Measurements from ENCODE around the gene NRM.
A peak's percentile ranks its signal among the peaks of the same experiment; 100 is the strongest.
"Not testable (repeated sequence)": the region's sequence is repeated elsewhere in the genome, so short reads cannot be mapped to it uniquely, and the experiment has no call there.

The NRM gene

DNA sequence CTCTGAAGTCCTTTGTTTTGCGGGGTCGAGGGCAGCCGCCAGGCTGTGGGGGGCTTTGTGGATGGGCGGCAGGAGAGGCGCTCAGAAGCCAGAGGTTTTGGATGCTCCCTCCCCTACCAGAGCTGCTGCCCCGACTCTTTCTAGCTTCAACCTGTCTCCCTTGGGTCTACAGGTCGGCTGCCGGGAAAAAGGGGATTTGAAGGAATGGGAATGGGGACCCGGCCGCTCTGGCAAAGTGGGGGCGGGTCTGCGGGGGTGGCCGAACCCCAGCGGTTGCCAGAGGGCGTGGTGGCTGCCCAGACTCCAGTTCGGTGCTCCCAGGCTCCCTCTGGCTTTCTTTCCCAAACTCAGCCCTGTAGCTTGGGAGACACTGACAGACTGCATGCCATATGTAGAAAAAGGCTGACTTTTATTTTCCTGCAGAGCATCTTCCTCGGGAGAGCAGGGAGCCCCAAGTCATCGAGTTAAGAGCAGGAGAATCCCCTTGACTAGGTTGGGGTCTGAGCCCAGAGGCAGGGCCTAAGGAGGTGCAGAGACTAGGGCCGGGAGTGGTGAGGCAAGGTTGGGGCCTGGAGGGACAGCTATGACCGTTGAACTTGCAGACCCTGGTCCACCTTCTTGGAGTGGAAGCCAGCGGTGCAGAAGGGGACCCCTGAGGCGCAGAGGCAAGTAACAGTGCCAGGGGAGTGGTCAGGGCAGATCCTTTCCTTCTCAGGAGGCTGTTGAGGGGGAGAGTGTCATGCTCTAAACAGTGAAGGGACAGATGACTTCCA is 2.9 kb downstream of the NRM start:
- DNase-seq: no peak

DNA sequence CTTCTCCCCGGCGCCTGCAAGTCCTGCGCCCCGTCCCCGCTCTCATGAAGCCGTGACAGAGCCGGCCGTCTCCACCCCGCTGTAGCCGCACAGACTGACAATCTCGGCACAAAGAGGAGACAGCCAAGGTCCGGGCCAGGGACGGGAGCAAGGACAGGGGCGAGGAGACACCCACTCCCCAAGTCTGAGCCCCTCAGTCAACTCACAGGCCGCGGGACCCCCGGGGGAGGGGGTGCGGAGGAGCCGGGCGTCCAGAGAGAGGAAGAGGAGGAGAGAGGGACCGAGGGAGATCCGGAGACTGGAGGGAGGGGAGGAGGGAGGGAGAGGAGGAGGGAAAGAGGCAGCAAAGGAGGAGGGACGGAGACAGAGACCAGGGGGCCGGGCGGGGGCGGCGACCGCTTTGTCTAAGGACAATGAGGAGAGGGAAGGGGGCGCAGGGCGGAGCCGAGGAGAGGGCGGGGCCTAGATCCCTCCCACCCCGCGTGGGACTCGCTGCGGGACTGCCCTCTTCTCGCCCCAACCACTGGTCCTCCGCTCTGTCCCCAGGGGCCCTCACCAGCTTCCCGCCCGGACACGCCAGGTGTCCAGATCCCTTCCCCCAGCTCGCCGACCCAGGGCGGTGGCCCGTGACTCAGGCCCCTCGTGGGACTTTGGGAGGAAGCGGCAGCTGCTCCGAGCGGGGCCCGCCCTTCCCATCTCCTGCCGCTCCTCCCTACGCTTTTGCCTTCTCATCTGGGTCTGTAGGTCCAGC is 3.7 kb downstream of the NRM start:
- DNase-seq: peak; percentile 46 to 61

DNA sequence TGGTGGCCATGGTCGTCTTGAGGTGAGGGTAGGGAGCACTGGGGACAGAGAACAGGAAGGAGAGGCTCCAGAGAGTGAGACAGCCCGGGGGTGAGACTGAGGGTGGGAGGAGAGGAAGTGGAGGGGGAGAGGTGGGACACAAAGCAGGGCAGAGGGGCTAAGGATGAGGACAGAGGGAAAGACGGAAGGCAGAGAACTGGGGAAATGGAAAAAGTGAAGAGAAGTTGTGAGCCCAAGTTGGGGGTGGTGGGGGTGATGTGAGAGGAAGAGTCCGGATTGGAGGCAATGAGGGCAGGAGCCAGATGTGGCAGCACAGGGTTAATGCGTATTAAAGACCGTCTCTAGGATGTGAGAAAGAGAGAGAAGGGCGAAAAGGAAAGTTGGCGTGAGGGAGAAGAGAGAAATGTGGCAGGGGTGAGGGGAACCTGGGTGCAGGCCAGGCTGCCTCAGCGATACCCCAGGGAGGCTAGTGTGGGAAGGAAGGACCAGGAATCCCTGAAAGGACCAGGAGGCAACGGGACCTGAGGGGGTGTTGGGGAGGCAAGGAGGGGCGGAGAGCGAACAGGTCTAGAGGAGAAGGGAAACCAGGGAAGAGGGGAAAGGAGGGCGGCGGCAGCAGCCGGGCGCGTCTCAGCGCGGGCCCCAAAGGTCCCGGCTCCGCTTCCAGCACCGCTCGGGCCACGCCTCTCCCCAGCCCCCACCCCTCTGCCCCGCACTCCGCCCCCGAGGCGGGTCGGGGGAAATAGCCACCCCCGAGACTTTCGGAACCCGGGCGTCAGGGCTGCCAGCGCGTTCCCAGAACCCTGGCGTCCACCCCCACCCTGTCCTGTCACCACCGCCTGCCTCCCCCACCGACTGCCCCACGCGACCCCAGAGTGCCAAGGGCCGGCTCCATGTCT is 4.5 kb downstream of the NRM start, which contains the start of gene PPP1R18:
Gene PPP1R18, minus strand, starts transcription at position 637 of the 899 bp plus-strand sequence. Its CDS starts 627 bp downstream, at position 10.
- peak in 1 of 2 donors; percentile 47 for DNase-seq

DNA sequence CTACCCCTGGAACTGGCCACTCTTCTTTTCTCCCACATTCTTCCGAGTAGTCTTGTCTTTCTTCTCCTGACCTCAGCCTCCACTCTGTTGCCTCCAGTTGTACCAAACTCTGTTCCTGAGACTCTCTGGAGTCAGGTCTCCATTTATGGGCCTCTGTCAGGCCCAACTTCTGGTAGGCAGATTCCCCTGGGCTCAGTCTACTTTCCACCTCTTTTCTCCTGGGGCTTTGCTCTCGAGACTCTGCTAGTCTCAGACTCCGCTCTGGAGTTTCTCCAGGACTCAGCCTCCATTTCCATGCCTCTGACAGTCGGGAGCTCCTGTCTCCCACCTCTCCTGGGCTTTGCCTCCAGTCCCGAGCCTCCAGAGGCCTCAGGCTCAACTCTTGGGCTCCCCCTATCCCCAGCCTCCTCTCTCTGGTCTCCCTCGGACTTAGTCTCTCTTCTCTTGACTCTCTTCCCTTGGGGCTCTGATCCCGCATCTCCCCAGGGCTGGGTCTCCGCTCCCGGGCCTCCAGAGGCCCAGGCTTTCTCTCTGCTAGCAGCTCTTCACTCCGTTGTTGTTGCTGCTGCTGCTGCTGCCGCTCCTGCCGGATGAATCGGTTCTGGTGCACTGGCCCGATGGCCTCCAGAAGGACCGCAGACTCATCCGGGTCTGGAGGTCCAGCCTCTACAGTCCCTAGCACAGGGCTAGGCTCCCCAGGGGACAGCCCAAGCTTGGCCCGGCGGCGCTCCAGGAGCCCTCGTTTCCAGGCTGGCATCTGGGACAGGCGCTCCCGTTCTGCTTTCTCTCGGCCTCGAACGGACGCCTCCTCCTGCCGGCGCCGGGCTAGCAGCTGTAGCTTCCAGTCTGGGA is 5.4 kb downstream of the NRM start:
- DNase-seq: no peak

DNA sequence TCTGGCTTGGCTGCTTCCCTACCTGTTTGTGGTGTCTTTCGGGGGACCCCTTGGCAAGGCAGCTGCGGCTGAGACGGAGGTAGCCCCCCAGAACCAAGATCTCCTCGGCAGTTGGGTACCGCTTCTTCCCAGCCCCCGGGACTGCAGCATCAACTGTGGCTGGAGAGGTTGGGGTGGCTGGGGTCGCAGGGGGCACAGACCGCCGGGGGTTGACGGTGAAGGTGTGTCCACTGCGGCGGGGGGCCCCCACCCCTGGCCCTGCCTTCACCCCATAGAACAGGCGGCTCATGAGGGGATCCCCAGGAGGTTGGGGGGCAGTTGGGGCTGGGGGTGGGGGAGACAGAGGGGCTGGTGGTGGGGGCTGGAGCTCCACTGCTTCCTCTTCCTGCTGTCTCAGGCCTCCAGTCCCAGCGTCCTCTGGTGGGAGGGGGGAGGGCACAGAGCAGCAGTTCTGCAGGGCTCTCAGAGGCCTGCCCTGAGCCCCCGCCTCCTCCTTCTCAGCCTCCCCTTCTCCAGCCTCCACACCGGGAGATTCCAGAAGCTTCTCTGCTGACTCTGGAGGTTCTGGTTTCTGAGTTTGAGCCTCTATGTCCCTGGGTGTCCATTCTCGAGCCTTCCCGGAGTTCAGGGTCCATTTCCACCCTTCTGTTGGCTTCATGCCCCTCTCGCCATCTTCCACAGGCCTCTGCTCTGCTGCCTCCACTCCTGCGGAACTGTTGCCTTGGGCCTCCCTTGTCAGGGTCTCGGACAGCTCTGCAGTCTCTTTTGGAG is 6.2 kb downstream of the NRM start:
- DNase-seq: no peak

DNA sequence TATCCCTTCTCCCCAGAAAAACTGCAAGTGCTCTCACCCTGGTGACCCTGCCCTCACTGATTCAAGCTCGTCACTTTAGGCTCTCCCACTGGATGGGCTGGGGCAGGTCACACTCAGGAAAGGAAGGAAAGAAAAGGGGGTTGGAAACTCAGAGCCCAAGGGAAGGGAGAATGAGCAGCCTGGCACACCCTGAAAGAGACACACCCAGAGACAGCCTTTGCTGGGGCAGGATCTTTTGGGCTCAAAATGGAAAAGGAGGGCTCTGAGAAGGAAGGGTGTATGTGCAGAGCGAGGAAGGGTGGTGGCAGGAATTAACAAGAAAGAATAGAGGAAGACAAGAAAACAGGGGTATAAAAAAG is 6.8 kb downstream of the NRM start:
- no peak for DNase-seq

DNA sequence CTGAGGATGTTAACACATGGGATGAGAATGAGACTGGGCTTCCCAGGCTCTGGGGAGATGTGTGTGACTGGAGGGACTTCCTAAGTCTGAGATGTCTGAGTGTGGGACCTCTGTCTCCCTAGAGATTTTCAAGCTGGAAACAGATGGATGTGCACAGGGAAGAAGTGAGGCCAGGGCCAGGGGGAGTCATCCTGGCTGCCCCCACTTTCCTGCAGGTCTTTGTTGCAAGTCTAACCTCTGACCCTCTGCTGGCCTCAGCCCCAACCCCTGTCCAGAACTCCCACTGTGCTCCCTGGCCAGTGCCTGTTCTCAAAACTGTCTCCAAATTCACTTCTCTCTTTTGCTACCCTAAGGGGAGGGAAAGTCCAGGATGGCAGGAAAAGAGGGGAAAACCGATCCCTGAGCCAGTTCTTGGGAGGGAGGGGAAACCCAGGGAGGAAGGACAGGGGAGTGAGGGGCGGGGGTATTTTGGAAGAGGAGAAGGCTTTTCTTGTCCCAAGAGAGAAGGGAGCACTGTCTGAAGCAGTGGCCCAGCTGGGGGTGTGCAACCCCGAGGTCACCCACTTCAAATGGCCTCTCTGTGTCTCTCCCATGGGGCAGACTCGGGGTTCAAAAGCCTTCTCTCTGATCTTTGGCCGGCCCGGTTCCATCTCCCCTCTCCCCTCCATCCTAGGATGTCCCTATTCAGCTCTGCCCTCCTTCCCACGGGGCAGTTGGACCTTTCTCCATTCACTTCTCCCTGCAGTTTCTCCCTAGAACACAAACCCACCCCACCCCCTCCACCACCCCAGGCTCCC is 7.4 kb downstream of the NRM start:
- no peak for DNase-seq

DNA sequence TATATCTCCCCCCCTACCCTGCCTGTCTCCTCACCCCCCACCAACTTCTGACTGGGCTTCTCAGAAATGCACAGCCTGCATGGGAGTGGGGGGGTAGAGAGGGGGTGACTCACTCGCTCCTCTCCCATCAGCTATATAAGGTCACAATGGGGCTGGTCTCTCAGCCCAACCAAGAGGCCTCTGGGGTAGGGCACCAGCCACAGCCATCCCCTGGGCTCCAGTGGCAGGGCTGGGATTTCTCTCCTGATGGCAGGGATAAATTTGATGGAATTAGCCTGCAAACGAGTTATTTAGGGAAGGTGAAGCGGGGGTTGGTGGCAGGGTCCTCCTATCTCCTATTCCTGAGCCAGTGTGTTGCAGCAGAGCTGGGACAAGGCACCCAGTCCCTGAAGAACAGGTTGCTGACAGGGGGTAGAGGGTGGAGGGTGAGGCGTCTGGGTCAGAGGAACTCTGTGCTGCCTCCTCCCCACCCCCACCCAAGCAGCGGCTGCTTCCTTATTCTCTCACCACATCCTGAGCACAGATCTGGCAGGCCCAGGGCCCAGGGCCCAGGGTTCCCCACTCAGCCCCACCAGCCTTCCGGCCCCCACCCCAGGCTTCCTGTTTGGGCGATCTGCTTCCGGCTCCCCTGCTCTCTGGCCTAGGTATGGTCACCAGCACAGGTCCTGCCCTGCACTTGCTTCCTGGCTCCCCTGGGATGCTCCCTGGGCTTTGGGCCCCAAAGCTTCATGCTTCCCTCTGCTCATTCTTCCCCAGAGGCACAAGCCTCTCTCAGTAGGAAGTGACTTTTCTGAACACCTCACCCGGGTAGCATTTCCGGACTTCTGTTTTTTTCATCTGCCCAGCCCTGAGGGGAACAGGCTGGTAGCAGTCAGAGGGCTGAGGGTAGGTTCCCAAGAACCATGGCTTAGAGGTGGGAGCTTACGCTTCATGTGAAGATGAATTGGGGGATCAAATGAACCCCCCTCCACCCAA is 8.4 kb downstream of the NRM start:
- peak in 1 of 2 donors; percentile 57 for DNase-seq

DNA sequence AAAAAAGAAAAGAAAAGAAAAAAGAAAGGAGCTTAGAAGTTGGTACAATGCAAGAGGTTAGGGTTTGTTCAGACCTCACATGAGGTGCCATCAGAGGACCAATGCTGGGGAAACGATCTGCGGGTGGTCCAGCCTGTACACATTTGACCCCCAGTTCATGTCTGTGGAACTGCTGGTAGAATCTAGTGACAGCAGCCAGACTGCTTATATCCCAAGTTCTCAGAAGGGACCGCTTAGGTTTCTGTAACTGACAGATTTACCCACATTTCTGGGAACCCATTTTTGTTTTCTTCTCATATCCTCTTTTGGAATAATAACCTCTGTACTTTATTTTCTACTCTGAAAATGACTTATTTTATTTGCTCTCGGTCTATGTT is 9.0 kb downstream of the NRM start:
- DNase-seq: no peak

DNA sequence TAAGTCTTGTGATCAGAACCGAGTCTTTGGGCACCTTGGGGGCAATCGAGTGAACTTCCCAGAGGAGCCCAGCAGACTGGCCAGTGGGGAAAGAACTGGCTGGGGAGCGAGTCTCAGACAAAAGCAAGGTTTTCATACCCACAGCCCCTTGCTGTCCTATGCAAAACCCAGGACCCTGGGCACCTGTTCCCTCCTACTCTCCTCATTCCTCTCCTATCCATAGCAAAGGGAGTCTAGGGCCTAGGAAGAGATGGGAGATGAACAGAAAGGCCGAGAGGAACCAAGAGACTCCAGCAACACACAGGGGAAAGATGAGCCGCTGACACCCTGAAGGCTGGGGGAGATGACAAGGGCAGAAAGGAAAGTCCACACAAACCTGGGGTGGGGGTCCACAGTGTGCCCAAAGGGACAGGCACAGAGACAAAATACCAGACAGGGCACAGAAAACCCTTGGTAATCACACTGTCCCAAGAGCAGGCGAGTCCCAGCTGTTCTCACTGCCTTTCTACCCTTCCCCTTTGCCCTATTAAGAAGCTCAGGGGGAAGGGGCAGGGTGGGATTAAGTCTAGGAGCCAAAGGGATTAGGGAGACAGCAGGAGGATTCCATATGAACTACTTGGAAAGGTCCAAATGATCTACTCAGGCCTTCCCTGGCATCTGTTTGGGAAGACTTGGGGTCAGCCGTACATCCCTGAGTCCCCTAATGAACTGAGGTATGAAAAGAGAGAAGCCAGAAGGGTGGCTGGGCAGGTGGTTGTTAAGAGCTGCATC is 10.8 kb downstream of the NRM start:
- no peak for DNase-seq

DNA sequence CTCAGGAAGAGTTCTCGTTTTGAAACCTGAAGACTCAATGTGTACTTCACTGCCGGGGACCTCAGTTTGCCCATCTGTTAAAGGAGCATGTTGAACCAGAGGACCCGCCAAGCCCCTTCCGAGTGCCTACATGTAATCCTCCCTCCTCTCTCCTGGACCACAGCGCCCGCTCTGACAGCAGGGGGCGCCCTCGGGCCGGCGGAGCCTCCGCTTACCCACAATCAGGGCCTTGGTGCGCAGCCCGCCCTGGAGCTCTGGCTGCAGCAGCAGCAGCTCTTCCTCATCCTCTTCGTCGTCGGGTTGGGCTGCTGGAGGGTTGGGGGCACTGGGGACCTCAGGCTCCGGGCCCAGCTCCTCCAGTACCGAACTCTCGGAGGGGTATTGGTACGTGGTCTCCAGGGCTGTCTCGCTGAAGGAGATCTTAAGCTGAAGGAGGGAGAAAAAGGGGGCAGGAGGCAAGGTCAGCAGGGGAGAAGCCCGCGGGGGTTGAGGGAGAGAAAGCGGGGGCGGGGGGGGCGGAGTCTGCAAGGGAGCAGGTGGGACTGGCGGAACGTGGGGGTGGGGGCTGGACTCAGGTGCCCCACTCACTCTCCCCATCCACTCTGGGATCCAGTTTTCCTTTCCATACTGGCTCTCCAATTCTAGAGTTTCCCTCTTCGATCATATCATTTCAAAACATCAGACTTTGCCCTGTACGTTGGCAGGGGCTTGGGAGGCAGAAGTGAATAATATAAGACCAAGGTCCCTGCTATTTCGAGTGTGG is 11.6 kb downstream of the NRM start:
- peak; percentile 61 to 75 for DNase-seq

DNA sequence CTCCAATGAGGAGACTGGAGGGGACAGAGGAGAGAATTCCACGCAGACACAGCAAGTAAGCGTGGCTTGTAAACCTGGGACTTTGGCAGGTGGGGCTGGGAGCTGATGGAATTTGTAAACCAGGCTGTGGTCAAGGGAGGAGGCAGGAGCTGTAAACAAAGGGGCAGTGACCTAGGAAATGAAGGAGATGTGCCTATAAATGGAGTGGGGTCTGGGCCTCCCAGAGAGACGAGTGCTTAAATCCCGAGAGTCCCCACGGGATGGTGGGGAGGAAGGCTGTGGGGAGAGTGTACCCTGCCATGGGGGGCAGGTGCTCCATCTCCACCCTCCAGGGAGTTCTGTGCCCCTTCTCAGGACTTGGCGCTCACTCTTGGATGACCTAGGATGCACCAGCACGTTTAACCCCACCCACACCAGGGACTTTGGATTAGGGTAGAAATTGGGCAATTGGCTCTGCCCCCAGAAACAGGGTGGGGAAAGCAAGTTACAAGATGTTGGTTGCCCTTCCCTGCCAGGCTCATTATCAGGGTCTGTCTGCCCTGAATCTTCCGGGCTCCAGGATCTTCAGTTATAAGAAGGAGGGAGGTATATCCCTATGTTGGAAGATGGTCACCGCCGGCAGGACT is 14.0 kb downstream of the NRM start:
- no peak for DNase-seq

DNA sequence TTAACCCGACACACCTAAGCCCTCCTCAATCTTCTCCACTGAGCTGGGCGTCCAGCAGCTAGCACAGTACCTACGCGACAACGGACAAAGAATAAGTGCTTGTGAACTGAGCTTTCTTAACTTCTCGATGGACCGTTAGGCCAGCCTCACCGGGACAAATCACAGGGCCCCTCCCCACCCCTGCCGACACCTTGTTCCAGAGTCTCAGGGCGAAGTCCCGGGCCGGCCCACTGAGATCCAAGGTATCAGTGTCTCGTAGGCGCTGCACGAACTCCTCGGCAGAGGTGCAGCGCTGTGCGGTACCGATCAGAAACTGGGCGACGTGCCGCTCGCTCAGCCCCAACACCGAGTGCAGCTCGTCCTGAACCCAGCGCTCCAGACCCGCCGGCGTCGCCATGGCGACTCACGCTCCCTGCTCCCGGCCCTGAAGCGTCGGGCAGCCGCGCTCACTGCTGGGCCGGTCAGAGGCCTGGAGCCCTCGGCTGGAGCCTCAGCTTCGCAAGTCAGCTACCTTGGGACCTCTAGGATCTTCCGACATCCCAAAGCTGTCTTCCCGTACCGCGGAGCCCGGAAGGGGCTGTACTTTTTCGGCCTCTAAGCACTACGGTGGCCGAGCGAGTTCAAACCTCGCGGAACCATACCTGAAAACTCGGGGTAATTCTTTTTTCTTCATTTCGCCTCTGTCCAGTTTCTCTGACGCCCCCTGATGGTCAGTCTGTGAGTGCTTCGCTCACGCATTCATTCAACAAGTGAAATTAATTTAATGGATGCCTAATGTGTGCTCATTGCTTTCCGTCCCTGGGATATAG is 18.1 kb downstream of the NRM start, which contains the start of gene DHX16:
Gene DHX16, minus strand, starts transcription at position 562 of the 809 bp plus-strand sequence. Its CDS starts 165 bp downstream, at position 397.
- peak; percentile 88 for DNase-seq

DNA sequence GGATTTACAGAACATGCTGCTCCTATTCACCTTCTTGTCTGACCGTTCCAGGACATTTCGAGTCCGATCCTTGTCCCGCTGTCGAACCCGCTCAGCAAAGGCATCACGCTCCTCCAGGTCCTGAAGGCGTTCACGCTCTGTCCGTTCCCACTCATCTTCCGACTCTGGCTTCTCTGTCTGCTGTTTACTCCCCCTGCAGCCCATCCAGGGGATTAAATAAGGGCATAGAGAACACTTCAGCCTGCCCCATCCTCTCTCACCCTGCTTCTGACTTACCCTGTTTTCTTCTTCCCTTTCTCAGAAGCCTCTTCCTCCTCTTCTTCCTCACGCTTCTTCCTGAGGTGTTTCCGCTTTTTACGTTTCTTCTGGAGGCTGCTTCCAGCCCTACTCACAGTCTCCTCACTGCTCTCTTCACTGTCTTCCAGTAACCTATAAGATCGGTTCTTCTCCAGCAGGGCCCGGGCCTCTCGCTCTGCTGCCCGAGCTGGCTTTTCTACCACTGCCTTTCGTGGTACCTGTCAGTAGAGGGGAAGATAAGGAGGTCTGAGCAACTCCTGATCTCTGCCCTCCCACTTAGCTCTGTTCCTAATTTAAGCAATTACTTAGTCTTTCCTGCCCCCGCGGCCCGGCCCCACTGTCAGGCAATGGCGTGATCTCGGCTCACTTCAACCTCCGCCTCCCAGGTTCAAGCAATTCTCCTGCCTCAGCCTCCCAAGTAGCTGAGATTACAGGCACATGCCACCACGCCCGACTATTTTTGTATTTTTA is 19.8 kb downstream of the NRM start:
- no peak for DNase-seq

DNA sequence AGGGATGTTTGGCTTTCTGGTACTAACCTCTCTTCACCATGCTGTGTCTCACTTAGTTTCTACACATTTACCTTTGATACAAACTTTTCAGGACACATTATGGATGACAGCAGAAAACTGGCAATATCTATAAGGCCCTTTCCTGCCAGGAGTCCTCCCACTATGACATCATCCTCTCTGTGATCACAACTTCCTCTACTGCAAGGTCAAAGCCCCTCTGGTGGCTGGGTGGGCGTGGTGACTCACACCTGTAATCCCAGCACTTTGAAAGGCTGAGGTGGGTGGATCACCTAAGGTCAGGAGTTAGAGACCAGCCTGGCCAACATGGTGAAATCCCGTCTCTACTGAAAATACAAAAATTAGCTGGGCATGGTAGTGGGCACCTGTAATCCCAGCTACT is 24.5 kb downstream of the NRM start:
- DNase-seq: not testable (repeated sequence)
